ENCODE measurements around the gene NMRK1. TPM values are rescaled to one million over a fixed set of nuclear protein-coding genes. Genes with fewer than 3 reads are reported as not detected.

NMRK1 gene
- total RNA-seq, 1 donor from 2014 or later = 10.3 TPM

DNA sequence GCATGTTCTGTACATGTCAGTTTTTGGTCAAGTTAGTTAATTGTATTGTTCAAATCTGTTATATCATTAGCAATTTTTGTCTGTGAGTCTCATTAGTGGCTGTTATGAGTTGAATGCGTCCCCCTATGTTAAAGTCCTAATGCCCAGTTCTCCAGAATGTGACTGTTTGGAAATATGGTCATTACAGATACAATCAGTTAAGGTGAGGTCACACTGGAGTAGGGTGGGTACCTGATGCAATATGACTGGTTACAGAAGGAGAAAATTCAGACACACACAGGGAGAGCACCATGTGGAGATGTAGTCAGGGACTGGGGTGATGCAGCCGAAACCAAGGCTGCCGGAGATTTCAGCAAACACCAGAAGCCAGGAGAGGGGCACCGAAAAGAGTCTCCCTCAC lies 15.1 kb downstream of the NMRK1 start:
- Histone ChIP-seq H3K4me3 (ENCODE audit: low read depth, low read length) (no peak overlapping the region), H3K27me3 (ENCODE audit: control insufficient read depth, insufficient read depth, low read length) (no peaks in the 10 kb centered on the region), H3K36me3 (ENCODE audit: control insufficient read depth, insufficient read depth, low read length) (no peaks in the 10 kb centered on the region)
- TF ChIP-seq, protein P1, sequence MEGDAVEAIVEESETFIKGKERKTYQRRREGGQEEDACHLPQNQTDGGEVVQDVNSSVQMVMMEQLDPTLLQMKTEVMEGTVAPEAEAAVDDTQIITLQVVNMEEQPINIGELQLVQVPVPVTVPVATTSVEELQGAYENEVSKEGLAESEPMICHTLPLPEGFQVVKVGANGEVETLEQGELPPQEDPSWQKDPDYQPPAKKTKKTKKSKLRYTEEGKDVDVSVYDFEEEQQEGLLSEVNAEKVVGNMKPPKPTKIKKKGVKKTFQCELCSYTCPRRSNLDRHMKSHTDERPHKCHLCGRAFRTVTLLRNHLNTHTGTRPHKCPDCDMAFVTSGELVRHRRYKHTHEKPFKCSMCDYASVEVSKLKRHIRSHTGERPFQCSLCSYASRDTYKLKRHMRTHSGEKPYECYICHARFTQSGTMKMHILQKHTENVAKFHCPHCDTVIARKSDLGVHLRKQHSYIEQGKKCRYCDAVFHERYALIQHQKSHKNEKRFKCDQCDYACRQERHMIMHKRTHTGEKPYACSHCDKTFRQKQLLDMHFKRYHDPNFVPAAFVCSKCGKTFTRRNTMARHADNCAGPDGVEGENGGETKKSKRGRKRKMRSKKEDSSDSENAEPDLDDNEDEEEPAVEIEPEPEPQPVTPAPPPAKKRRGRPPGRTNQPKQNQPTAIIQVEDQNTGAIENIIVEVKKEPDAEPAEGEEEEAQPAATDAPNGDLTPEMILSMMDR (IDR thresholded peaks at IDR 0.05; ENCODE audit: insufficient read depth, low read length, poor library complexity, severe bottlenecking) = no peak
- DNase-seq (ENCODE audit: low read depth) = no peak

DNA sequence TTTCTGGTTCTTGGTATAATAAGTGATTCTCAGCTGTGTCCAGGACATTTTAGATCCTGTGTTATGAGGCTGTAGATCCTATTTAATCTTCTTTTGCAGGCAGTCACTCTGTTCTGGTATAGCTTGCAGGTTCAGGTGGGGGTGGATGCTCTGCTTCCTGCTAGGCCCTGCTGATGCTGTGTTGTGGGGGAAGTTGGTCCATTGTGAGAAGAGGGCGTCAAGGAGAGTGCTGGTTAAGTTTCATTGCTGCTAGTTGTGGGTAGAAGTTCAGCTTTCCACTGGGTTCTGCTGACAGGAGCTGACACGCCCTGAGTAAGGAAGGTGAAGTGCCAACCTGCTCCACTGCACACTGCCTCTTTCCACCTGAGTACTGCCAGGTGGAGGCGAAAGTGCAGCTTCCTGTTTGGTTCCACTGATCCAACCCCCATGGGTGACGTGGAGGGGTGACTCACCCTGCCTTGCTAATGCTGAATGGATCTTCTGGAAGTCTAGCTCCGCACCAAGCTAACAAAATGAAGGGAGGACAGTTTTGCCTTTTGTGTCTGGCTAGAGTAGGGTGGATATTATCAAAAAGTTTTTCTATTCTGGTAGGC lies 16.3 kb downstream of the NMRK1 start:
- H3K4me3 ChIP-seq (ENCODE audit: low read depth, low read length) = no peak overlapping the region
- H3K27me3 ChIP-seq (ENCODE audit: control insufficient read depth, insufficient read depth, low read length) = no peaks in the 10 kb centered on the region
- no peak for DNase-seq (ENCODE audit: low read depth)
- H3K36me3 ChIP-seq (ENCODE audit: control insufficient read depth, insufficient read depth, low read length) = no peaks in the 10 kb centered on the region
- TF ChIP-seq, protein P1 (IDR thresholded peaks at IDR 0.05; ENCODE audit: insufficient read depth, low read length, poor library complexity, severe bottlenecking) = no peak

DNA sequence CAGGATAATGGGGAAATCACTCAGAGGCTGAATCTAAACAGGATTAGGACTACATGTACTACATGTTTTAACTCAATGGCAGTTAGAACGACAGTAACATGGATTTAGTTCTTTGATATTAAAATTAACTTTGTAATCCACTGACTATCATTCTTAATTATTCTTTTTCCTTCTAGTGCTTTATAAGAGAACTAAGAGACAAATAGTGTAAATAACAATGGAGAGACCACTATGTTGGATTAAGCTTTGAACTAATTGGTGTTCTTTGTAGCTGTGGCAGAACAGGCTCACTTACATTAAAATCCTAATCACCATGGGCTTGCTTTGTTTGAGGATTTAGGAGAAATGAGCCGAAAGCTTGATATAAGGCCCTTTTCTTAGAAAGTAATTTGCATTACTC lies 18.8 kb downstream of the NMRK1 start:
- H3K36me3 ChIP-seq (ENCODE audit: control insufficient read depth, insufficient read depth, low read length) = no peaks in the 10 kb centered on the region
- no peaks in the 10 kb centered on the region for H3K27me3 ChIP-seq (ENCODE audit: control insufficient read depth, insufficient read depth, low read length)
- DNase-seq (ENCODE audit: low read depth) = no peak
- TF ChIP-seq, protein P1 (IDR thresholded peaks at IDR 0.05; ENCODE audit: insufficient read depth, low read length, poor library complexity, severe bottlenecking) = no peak
- H3K4me3 ChIP-seq (ENCODE audit: low read depth, low read length) = no peak overlapping the region

DNA sequence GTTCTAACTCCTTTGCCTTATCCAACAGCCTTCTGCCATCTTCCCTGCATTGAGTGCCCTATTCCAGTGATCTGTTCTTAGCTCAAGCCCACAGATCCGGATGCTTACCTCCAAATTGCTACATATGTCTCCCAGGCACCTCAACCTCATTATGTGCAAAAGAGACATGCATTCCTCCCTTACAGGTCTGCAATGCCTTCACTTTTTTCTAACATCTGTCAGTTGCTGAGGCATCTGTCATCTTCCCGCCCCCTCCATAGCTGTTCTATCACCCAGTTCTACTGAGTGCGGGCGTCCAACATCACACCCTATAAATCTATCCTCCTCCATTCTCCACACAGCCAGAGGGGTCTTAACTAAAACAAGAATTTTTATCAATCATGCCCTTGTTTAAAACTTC lies 20.1 kb downstream of the NMRK1 start:
- H3K4me3 ChIP-seq (ENCODE audit: low read depth, low read length) = no peak overlapping the region
- no peaks in the 10 kb centered on the region for H3K36me3 ChIP-seq (ENCODE audit: control insufficient read depth, insufficient read depth, low read length)
- DNase-seq (ENCODE audit: low read depth) = no peak
- H3K27me3 ChIP-seq (ENCODE audit: control insufficient read depth, insufficient read depth, low read length) = no peaks in the 10 kb centered on the region
- TF ChIP-seq, protein P1 (IDR thresholded peaks at IDR 0.05; ENCODE audit: insufficient read depth, low read length, poor library complexity, severe bottlenecking) = no peak

DNA sequence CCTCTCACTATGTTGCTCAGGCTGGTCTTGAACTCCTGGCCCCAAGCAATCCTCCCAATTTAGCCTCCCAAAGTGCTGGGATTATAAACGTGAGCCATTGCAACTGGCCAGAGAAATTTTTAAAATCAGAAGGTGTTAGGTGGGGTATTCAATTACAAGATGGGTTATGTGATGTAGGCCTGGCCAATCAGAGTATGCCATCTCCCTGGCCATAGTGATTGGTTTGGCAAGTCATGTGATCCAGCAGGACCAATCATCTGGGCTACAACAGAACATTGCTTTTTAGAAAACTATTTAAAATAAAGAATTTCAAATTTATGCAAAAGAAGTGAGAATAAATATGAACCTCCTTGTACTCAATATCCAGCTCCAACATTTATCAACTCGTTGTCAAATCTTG lies 22.4 kb downstream of the NMRK1 start:
- TF ChIP-seq, protein P1 (IDR thresholded peaks at IDR 0.05; ENCODE audit: insufficient read depth, low read length, poor library complexity, severe bottlenecking) = no peak
- no peaks in the 10 kb centered on the region for H3K27me3 ChIP-seq (ENCODE audit: control insufficient read depth, insufficient read depth, low read length)
- H3K4me3 ChIP-seq (ENCODE audit: low read depth, low read length) = no peak overlapping the region
- DNase-seq (ENCODE audit: low read depth) = no peak
- H3K36me3 ChIP-seq (ENCODE audit: control insufficient read depth, insufficient read depth, low read length) = no peaks in the 10 kb centered on the region
